Measurements from ENCODE around the gene ALDH3B2.
"Not testable (repeated sequence)": the region's sequence is repeated elsewhere in the genome, so short reads cannot be mapped to it uniquely, and the experiment has no call there.

ALDH3B2 gene

GRCh38 chr11:67685641-67686332 is 11.4 kb upstream of the ALDH3B2 start:
- DNase-seq (ENCODE audit: low read depth in 2 of 2) = not testable (repeated sequence)

DNA sequence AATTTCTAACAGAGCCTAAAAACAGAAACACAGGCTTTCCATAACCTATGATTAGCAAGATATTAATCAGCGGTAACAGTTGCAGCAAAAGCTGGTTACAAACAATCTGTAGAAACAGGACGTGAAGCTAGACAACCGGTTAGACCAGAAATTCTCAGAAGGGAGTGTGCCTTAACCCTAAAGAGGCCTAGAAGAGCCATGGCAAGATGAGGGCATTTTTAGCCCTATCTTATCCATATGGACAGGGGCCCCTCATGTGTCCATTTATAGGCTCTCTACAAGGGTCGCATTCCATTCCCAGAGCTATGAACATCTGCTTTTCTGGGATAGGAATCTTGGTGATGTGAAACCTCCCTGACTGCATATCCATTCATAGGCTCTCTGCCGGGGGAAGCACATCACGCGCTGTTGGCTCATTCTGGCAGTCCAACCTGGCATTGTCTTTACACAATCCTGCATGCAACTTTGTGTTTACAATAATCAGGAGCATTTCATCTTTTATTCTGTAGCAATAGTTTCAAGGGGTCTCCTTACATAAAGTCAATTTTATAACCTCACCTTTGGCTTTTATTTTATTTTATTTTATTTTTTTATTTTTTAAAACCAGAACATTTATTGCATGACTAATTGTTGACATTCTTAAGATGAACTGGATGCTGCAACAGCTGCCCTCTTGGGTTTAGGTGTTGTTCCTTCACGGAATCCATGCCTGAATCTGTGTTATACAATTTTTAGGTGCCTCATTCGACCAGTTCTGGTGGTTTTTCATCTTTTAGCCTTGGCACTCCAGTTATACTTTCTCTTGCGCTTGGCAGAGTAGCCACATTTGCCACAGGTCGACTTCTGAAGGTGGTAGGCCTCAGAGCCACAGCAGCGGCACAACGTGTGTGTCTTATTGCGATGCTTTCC is 8.0 kb upstream of the ALDH3B2 start:
- DNase-seq (ENCODE audit: low read depth in 2 of 2) = not testable (repeated sequence)

DNA sequence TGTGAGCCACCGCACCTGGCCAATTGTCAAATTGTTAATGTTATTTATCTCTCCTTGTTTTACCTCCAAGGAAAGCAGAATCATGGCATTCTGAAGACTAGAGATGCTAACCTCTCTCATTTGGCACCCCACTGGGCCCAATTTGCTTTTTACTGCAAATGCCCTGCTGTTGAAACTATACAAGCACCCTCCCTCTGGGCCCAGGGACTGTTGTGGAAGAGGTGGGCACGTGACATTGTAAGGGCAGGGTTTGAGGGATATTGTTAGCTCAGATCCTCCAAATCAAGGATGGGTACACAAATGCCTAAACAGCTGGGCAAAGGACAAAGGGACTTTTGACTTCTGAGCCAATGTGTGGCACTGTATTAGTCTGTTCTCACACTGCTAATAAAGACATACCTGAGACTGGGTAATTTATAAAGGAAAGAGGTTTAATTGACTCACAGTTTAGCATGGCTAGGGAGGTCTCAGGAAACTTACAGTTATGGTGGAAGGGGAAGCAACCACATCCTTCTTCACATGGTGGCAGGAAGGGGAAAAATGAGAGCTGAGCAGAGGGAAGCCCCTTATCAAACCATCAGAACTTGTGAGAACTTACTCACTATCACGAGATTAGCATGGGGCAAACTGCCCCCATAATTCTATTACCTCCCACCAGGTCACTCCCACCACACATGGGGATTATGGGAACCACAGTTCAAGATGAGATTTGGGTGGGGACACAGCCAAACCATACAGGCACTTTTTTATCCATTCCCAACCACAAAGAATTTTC is 6.5 kb upstream of the ALDH3B2 start:
- DNase-seq (ENCODE audit: low read depth in 2 of 2) = no peak

DNA sequence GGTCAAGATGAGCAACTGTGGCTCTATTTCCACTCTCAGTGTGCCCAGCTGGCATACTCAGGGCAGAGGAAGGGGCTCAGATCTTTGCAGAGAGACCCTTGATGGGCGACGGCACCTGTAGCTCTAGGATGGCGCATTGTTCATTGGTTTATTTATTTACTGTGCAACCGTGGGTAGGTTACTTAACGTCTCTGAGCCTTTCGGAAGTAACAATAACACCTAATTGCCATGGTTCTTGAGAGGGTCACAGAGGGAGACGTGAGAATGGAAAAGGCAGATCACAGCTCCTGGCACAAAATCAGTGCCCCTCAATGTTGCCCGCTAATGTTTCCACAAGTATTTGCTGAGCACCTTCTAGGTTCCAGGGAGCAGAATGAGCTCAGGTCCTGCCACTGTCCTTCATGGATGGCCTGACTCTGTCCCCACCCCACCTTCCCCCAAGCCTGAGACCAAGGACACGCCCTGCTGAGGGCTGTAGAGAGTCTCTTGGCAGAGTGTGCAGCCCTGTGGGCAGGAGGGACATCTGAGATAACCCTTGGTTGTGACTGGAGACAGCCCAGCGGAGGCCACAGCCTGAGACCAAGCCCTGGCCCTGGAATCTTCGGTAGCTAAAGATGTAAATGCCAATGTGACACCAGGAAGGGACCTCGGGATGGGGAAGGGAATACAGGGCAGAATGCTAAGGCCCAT is 780 bp upstream of the ALDH3B2 start:
- DNase-seq (ENCODE audit: low read depth in 2 of 2) = no peak

- DNase-seq (ENCODE audit: low read depth in 2 of 2) = no peak
Measured at GRCh38 chr11:67673902-67674301, 521 bp downstream of the ALDH3B2 start.

GRCh38 chr11:67673358-67673757 is 1.1 kb downstream of the ALDH3B2 start:
- no peak for DNase-seq (ENCODE audit: low read depth in 2 of 2)

DNA sequence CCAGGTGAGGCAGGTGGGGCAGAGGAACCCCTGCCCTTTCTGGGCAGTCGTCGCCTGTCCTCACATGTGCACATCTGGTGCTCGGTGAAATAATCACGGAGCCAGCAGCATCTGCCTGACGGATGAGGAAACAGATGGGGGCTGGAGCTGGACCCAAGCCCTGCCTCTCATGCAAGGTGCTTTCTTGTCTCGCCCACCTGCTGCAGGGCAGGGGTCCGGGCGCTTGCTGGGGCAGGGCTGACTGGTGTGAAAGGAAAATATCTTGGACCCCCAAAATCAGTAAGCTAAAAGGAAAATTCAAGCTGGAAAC is 3.3 kb downstream of the ALDH3B2 start:
- DNase-seq (ENCODE audit: low read depth in 2 of 2) = no peak

DNA sequence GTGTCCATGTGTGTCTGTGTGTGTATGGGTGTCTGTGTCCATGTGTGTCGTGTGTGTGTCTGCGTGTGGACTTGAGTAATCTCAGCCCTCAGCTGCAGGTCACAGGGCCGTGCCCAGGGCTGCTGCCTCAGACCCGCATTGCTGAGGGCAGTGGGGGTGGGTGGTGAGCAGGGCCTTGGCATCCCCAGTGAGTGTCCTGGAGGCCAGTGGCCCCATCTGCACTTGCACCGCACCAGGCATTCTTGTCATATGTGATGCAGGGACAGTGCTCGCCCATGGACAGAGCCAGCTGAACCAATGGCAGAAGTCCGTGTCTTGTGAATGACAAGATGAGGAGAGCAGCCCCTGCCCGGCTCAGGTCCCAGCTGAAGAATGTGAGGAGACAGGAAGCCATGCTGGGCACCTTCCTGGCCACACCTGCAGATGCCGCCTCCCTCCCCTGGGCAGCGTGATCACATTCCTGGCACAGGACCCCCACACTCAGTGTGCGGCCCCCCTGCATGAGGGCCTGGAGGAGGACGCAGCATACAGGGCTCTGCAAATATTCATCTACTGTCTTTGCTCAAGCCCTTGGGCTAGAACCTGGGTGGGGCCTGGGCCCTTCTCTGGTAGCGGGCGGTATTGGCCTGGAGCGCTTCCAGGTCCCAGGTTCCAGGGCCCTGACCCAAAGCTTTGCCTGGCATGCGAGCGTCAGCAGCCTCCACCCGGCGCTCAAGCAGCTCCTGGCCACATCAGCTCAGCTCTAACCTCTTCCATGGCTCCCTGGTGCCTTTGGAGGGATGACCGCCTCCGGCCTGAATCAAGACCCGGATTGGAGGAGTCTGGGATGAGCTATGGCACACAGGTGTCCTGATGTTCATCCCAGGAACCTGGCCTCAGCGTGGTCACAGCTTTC is 3.9 kb downstream of the ALDH3B2 start:
- DNase-seq (ENCODE audit: low read depth in 2 of 2) = no peak

GRCh38 chr11:67668192-67668551 is 6.3 kb downstream of the ALDH3B2 start:
- DNase-seq (ENCODE audit: low read depth in 2 of 2) = no peak

DNA sequence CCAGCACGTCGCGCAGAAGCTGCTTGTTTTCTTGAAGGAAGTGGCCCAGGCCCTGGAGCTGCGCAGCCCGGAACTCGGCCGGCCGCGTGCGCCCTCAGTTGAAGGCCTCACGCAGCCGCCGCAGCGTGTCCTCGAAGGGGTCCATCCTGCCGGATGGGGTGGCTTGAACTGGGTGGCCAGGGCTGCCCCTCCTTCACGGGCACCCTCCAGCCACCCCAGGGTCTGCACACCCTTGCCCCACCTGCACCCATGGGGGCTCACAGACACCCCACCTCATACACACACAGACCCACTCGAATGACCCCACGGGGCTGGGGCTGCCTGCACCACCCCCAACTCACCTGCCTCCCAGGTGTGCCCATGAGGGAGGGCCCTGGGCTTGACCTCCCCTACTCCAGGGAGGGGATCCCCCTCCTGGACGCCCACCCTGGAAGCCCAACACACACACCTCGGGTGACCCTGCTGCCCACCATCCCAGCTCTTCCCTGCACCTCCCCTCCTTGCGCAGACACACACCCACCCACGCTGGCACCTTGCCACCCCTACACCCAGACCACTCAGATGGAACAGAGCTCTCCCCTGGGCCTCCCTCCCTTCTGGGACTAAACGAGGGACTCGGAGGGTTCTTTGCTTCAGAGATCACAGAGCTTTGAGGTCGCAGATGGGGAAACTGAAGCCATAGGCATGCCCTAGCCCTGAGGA is 6.8 kb downstream of the ALDH3B2 start:
- no peak for DNase-seq (ENCODE audit: low read depth in 2 of 2)

DNA sequence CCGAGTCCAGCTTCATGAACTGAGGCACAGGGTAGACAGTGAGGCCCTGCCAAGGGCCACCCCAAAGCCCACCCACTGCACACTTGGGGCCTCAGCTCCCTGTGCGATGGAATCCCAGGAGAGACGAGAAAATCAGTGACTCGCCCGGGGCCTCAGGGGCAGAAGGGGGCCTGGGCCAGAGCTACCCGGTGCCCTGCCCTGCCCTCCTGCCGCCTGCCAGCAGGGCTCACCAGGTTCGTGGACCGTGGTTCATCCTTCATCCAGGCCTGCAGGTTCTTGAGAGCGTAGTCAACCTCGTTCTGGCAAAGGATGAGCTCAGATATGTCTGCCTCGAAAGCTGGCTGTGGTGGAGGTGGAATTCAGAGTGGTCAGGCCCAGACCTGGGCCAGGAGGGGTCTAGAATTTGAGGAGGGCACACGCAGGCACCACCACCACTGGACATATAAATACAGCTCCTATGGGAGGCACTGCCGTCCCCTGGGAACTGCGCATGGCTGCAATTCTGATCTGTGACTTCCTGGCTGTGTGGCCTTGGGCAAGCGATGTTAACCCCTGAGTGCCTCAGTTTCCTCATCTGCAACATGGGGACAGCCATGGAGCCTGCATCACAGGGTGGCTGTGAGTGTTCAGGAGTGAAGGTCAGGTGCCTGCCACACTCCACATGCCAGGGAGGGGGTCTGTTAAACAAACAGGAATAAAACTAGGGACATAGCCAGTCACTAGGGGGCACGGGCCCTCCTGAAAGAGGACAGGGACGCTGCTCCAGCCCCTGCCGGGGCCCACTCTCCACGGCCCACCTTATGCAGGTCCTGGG is 7.5 kb downstream of the ALDH3B2 start:
- DNase-seq (ENCODE audit: low read depth in 2 of 2) = no peak

DNA sequence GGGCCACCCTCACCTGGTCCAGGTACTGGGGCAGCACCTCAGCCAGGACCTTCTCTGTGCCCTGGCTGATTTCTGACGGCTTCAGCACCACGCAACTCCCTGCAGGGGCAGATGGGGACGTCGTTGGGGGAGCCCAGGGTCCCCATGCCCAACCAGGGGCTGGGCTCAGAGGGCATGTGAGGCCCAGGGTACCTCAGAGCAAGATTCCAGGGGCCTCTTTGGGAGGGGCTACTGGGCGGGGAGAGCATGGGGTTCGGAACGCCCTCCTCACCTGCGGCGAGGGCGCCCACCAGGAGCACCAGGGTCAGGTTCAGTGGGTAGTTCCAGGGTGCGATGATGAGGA is 8.1 kb downstream of the ALDH3B2 start:
- DNase-seq (ENCODE audit: low read depth in 2 of 2) = no peak

DNA sequence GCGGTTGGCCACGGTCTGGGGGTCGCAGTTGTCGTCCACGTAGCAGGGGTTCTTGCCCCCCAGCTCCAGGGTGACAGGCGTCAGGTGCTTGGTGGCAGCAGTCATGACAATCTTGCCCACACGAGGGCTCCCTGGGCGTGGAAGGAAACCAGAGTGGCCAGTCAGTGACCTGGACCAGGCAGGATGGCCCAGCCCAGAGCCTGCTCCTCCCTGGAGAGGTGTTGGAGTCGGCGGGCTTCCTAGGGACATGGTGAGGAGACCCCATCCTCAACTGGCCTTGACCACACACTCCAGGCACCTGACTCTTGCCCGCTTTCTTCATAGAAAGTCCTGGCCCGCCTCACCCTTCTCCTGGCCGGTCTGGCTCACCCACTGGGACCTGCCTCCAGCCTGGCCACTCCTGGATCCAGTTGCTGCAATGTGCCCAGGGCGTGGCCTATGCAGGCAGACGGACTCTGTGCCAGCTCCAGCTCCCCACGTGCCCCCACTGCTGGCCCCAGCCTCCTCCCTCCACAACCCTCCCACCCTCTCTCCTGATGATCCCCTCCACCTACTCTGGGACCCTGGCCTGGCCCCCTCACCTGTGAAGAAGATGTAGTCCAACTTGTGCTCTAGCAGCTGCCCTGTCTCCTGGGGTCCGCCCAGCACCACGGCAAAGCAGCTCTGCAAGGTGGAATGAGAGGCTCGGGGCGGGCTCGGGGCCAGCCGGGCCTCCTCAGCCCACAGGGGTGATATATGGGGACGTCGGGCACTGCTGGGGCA is 8.7 kb downstream of the ALDH3B2 start:
- DNase-seq (ENCODE audit: low read depth in 2 of 2) = no peak

DNA sequence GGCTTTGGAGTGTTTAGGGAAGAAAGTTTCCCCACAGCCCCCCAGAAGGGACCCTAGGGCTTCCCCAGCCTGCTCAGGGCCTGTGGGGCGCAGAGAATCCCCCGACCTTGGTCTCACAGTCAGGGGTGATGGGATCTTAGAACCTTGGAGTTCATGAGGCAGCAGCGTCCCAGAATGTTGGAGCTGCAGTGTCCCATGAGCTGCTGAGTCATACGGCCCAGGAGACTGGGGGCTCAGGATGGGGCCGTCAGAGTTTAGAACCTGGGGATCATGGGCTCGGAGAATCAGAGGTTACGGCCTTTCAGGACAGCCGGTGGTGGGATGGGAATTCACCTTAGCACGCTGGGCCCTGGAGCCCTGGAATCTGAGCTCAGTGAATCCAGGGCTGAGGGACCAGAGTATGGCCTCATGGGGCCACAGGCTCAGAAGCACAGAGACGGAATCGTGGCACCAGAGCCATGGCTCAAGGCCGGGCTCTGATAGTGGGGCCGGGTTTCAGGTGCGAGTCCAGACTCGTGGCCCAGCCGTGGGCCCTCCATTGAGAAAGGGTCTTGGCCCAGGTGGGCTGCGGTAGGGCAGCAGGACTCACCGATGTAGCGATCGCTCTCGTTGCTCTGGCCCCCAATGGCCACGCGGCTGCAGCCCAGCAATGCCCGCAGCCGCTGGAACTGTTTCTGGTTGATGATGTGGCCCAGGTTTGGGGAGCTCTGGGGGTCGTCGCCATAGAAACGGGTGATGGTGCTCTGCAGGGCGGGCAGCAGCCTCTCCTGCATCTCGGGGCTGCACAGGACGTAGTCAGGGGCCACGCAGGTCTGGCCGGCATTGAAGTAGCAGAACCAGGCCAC is 9.5 kb downstream of the ALDH3B2 start:
- no peak for DNase-seq (ENCODE audit: low read depth in 2 of 2)

- DNase-seq (ENCODE audit: low read depth in 2 of 2) = no peak
Measured at GRCh38 chr11:67664213-67664585, 10.2 kb downstream of the ALDH3B2 start.

DNA sequence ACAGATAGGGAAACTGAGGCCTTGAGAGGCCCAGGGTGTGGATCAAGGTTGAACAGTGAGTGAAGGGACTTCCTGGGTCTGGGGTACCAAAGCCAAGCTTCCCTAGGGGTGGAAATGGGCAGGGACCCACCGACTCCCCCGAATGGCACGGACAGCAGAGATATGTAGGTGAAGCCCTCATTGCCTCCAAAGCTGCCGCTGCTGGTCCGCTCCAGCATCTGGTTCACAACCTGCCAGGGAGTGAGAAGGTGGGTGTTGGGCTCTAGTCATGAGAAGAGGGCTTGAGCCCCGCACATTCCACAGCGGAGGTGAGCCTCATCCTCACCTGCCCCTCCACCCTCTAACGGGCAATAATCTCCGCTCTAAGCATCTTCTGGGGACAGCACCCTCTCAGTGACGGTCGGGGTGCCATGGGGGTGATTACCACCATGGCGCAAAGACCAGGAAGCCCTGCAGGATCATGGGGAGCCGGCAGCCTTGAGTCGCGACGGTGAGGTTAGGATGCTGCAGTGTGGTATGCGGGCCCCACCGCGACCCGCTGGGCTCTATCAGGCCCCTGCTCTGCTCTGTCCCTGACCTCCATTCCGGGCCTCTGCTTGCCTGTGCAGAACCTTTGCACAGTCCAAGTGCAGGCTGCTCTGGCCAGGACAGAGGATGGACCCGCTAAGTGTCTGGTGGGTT is 10.8 kb downstream of the ALDH3B2 start:
- no peak for DNase-seq (ENCODE audit: low read depth in 2 of 2)

- no peak for DNase-seq (ENCODE audit: low read depth in 2 of 2)
Measured at GRCh38 chr11:67662835-67663531, 11.4 kb downstream of the ALDH3B2 start.
